Stimulated activated CD8-positive, alpha-beta memory T cell treated with anti-CD3 and anti-CD28 coated beads, Interleukin-12 subunit alpha, Interleukin-12 subunit beta, amount 100 ng/mL, for 24 hours (primary cell): ENCODE measurements around the gene MMP28.
"Not testable (repeated sequence)": the region's sequence is repeated elsewhere in the genome, so short reads cannot be mapped to it uniquely, and the experiment has no call there.

ENCODE experiments used
- DNase-seq: peaks from one replicate; pipeline ENCODE4 v3.0.0-alpha.2; 2020; ENCODE audit errors: extremely low read depth

The MMP28 gene

GRCh38 chr17:35766489-35766877, 29.0 kb downstream of the MMP28 start:
- DNase-seq, result no peak

GRCh38 chr17:35765756-35766488, 29.5 kb downstream of the MMP28 start:
- no peak for DNase-seq

- DNase-seq, result no peak
Observed at GRCh38 chr17:35765086-35765710, 30.2 kb downstream of the MMP28 start.

- peak; percentile 64 for DNase-seq
Observed at GRCh38 chr17:35764123-35764991, 31.1 kb downstream of the MMP28 start.

- no peak for DNase-seq
Observed at GRCh38 chr17:35763767-35764122, 31.7 kb downstream of the MMP28 start.

GRCh38 chr17:35761601-35762000, 33.8 kb downstream of the MMP28 start:
- DNase-seq, result no peak

GRCh38 chr17:35760587-35760986, 34.9 kb downstream of the MMP28 start, which contains the start of gene C17orf50:
Gene C17orf50 (plus strand): TSS chr17:35760887. CDS start chr17:35760942, 55 bp downstream.
- DNase-seq, result no peak

- DNase-seq, result no peak
Observed at GRCh38 chr17:35757243-35757642, 38.2 kb downstream of the MMP28 start.

- no peak for DNase-seq
Observed at GRCh38 chr17:35752945-35753764, 42.3 kb downstream of the MMP28 start, which contains the start of gene GAS2L2. Gene GAS2L2 (minus strand): TSS chr17:35753239. CDS start chr17:35752850, 389 bp downstream.

GRCh38 chr17:35752471-35752870, 43.0 kb downstream of the MMP28 start:
- DNase-seq, result no peak

- not testable (repeated sequence) for DNase-seq
Observed at GRCh38 chr17:35751541-35751940, 43.9 kb downstream of the MMP28 start.

GRCh38 chr17:35750526-35751395, 44.7 kb downstream of the MMP28 start:
- DNase-seq, result no peak

GRCh38 chr17:35749560-35750412, 45.7 kb downstream of the MMP28 start:
- no peak for DNase-seq

- DNase-seq, result no peak
Observed at GRCh38 chr17:35748979-35749378, 46.5 kb downstream of the MMP28 start.

GRCh38 chr17:35748341-35748841, 47.0 kb downstream of the MMP28 start:
- no peak for DNase-seq

GRCh38 chr17:35747540-35748017, 47.9 kb downstream of the MMP28 start:
- peak; percentile 41 for DNase-seq

- no peak for DNase-seq
Observed at GRCh38 chr17:35745749-35746320, 49.6 kb downstream of the MMP28 start.

GRCh38 chr17:35745246-35745645, 50.2 kb downstream of the MMP28 start:
- no peak for DNase-seq

GRCh38 chr17:35744830-35745229, 50.6 kb downstream of the MMP28 start:
- DNase-seq, result no peak
